HepG2 (cell line): ENCODE data around the gene DNAH8. TPM values are rescaled to one million over a fixed set of nuclear protein-coding genes. Genes with fewer than 3 reads are reported as not detected.

Experiments used
- ATAC-seq: fragments of 200-7000 bp; cut with Tn5 transposase; 3 replicates; pipeline ENCODE4 v1.9.1; 2020; ENCODE audit warnings: mild to moderate bottlenecking, moderate library complexity
- BruUV-seq: library from RNA; stranded (reverse); fragments of 400-500 nt; replicated peaks from 2 replicates; lab custom pipeline; 2021; lab: Mats Ljungman, UMichigan
- CTCF ChIA-PET: fragments of 300-600 bp; formaldehyde crosslinking; extraction: SDS; loops from one replicate; lab custom pipeline; 2021; ENCODE audit warnings: low total read pairs, inconsistent platforms, low intra/inter-chr PET ratio; lab: Yijun Ruan, JAX
- POLR2A ChIA-PET: fragments of 350-600 bp; sonication (Branson Sonifier 250); formaldehyde crosslinking; loops from one replicate; lab custom pipeline; 2020; ENCODE audit warnings: antibody characterized with exemption, inconsistent platforms; lab: Yijun Ruan, JAX
- DNase-seq: peaks from one replicate; pipeline ENCODE4 v3.0.0-alpha.2; 2015; ENCODE audit warnings: low spot score
- FAIRE-seq: peaks from 3 replicates; lab custom pipeline; 2011; peaks lifted over from hg19 to GRCh38; lab: Jason Lieb, UNC
- H2AFZ ChIP-seq: one replicate; pipeline ENCODE4 v1.6.1; 2011; ENCODE audit warnings: low read length, inconsistent platforms
- H3K27ac ChIP-seq: fragments of 300-600 bp; 3 replicates; pipeline ENCODE4 v1.8.0; 2011; ENCODE audit warnings: mixed run types, mild to moderate bottlenecking, mixed read lengths, low read length, inconsistent platforms; ENCODE audit not compliant: insufficient read depth; ENCODE audit errors: extremely low read length
- H3K27me3 ChIP-seq, 2 experiments: fragments of 200-600 bp in 1 of 2; 2 replicates in 1 of 2; 3 replicates in 1 of 2; pipeline versions ENCODE4 v1.6.0 to v1.8.0; 2011; ENCODE audit warnings: low read length in 2 of 2, mild to moderate bottlenecking in 2 of 2, moderate library complexity in 2 of 2, inconsistent platforms in 1 of 2; ENCODE audit not compliant: insufficient read depth in 2 of 2, control insufficient read depth in 1 of 2
- H3K36me3 ChIP-seq, 2 experiments: fragments of 200-600 bp in 1 of 2; replicated peaks in 1 of 2; 2 replicates in 1 of 2; 3 replicates in 1 of 2; pipeline versions ENCODE4 v1.5.1 to v1.8.0; 2011; ENCODE audit warnings: low read length in 2 of 2, inconsistent platforms in 1 of 2; ENCODE audit not compliant: insufficient read depth in 2 of 2, control insufficient read depth in 1 of 2
- H3K4me1 ChIP-seq: 2 replicates; pipeline ENCODE4 v1.5.1; 2012; ENCODE audit warnings: low read length, inconsistent platforms; ENCODE audit not compliant: insufficient read depth
- H3K4me2 ChIP-seq: 2 replicates; pipeline ENCODE4 v1.6.0; 2011; ENCODE audit warnings: low read depth, low read length, inconsistent platforms
- H3K4me3 ChIP-seq, 3 experiments: fragments of 200-600 bp in 1 of 3; sonication (generic), shearing (Covaris generic) in 1 of 3; replicated peaks in 1 of 3; 2 replicates each; pipeline ENCODE4 v1.5.1; 2011 to 2016; ENCODE audit warnings: low read length in 3 of 3, inconsistent platforms in 2 of 3, low read depth in 2 of 3, mild to moderate bottlenecking in 2 of 3, control low read depth in 1 of 3, mixed read lengths in 1 of 3; ENCODE audit not compliant: insufficient read depth in 1 of 3
- H3K79me2 ChIP-seq: one replicate; pipeline ENCODE4 v1.6.1; 2011; ENCODE audit warnings: low read length, inconsistent platforms; ENCODE audit not compliant: insufficient read depth
- H3K9ac ChIP-seq: 2 replicates; pipeline ENCODE4 v1.6.0; 2011; ENCODE audit warnings: mild to moderate bottlenecking, low read depth, low read length, inconsistent platforms; ENCODE audit not compliant: insufficient read depth
- H3K9me3 ChIP-seq: 2 replicates; pipeline ENCODE4 v1.5.1; 2012; ENCODE audit warnings: mild to moderate bottlenecking, low read length
- H4K20me1 ChIP-seq: 2 replicates; pipeline ENCODE4 v1.6.0; 2011; ENCODE audit warnings: inconsistent platforms, mild to moderate bottlenecking, low read length, moderate library complexity; ENCODE audit not compliant: insufficient read depth
- CHD4 ChIP-seq: fragments of 200-600 bp; sonication (generic); IDR thresholded peaks from 2 replicates; pipeline ENCODE4 v1.7.0; 2017; ENCODE audit warnings: mild to moderate bottlenecking, low read length, borderline replicate concordance
- FOXC1 ChIP-seq: sonication (generic); formaldehyde crosslinking; IDR thresholded peaks from 2 replicates; pipeline ENCODE4 v1.8.0; 2022; ENCODE audit warnings: mild to moderate bottlenecking, missing genetic modification reagents, borderline replicate concordance
- IRF2 ChIP-seq: IDR thresholded peaks from 2 replicates; pipeline ENCODE4 v1.6.1; 2018; ENCODE audit warnings: missing genetic modification reagents, missing compliant biosample characterization
- PCBP2 ChIP-seq: fragments of 200-400 bp; formaldehyde crosslinking; optimal IDR thresholded peaks from 2 replicates; pipeline ENCODE3; 2018; ENCODE audit warnings: low read length, low read depth; ENCODE audit not compliant: poor library complexity, severe bottlenecking
- REPIN1 ChIP-seq: sonication (generic); formaldehyde crosslinking; IDR thresholded peaks from 2 replicates; pipeline ENCODE4 v1.8.0; 2022; ENCODE audit warnings: missing genetic modification reagents, low read depth, mild to moderate bottlenecking, borderline replicate concordance
- WIZ ChIP-seq: sonication (generic); formaldehyde crosslinking; IDR thresholded peaks from 2 replicates; pipeline ENCODE4 v1.5.1; 2020; ENCODE audit warnings: mild to moderate bottlenecking, missing genetic modification reagents
- ZNF17 ChIP-seq: sonication (generic); formaldehyde crosslinking; IDR thresholded peaks from 2 replicates; pipeline ENCODE4 v1.5.0; 2020; ENCODE audit warnings: mild to moderate bottlenecking, missing genetic modification reagents
- ZNF335 ChIP-seq: sonication (generic); formaldehyde crosslinking; IDR thresholded peaks from 2 replicates; pipeline ENCODE4 v1.4.0; 2020; ENCODE audit warnings: missing genetic modification reagents
- ZNF549 ChIP-seq: sonication (generic); formaldehyde crosslinking; IDR thresholded peaks from 2 replicates; pipeline ENCODE4 v1.5.0; 2020; ENCODE audit warnings: missing genetic modification reagents
- ZNF564 ChIP-seq: sonication (generic); formaldehyde crosslinking; IDR thresholded peaks from 2 replicates; pipeline ENCODE4 v1.8.1; 2023; ENCODE audit warnings: mild to moderate bottlenecking, missing genetic modification reagents
- ZNF691 ChIP-seq: sonication (generic); formaldehyde crosslinking; IDR thresholded peaks from 2 replicates; pipeline ENCODE4 v1.4.0; 2020; ENCODE audit warnings: missing genetic modification reagents, low read depth, mild to moderate bottlenecking, borderline replicate concordance
- ZSCAN21 ChIP-seq: sonication (generic); formaldehyde crosslinking; IDR thresholded peaks from 2 replicates; pipeline ENCODE4 v1.8.0; 2022; ENCODE audit warnings: mild to moderate bottlenecking, missing genetic modification reagents, moderate library complexity, borderline replicate concordance
- in situ Hi-C: cut with HindIII; loops from 2 replicates; pipeline ENCODE4 v1.10.0; 2017; ENCODE audit warnings: low pct_unique_long_range_greater_than_20kb; ENCODE audit not compliant: extremely low pct_ligation_motif_present
- intact Hi-C: fragments of 100-400 bp; cut with micrococcal nuclease; formaldehyde crosslinking; loops from one replicate; pipeline ENCODE4 v1.10.0; 2022; ENCODE audit not compliant: unreplicated experiment
- polyA plus RNA-seq, 8 experiments: library from polyadenylated mRNA; depleted of rRNA in 3 of 8; stranded (reverse) in 7 of 8; unstranded in 1 of 8; fragments of >200 nt; fragmentation: Illumina TruSeq in 4 of 8; extraction: Trizol in 4 of 8; gene quantifications; 2 replicates each; pipeline versions ENCODE4 v1.2.1 to v1.2.3, GENCODE V29; 2011 to 2016; ENCODE audit warnings: low read depth in 4 of 8, missing spikeins in 1 of 8, mixed read lengths in 1 of 8; ENCODE audit not compliant: insufficient read depth in 1 of 8
- total RNA-seq, 5 experiments: library from RNA; depleted of rRNA; stranded (reverse); fragments of >200 nt; fragmentation: Illumina TruSeq; extraction: Trizol; gene quantifications; 2 replicates each; pipeline ENCODE4 v1.2.3, GENCODE V29; 2016; ENCODE audit warnings: low read depth in 1 of 5
- TF ChIP-seq, protein P1 (sequence below): sonication (generic); formaldehyde crosslinking; IDR thresholded peaks from 2 replicates; pipeline ENCODE4 v1.4.0; 2020; ENCODE audit warnings: missing genetic modification reagents; ENCODE audit errors: not compliant biosample characterization
- TF ChIP-seq, protein P2 (sequence below): sonication (generic); formaldehyde crosslinking; IDR thresholded peaks from 2 replicates; pipeline ENCODE4 v1.4.0; 2020; ENCODE audit warnings: missing genetic modification reagents, borderline replicate concordance
- TF ChIP-seq, protein P3 (sequence below): sonication (generic); formaldehyde crosslinking; IDR thresholded peaks from 2 replicates; pipeline ENCODE4 v1.8.0; 2022; ENCODE audit warnings: mild to moderate bottlenecking, missing genetic modification reagents; ENCODE audit not compliant: insufficient replicate concordance
- TF ChIP-seq, protein P4 (sequence below): sonication (generic); formaldehyde crosslinking; IDR thresholded peaks from 2 replicates; pipeline ENCODE4 v1.5.1; 2020; ENCODE audit warnings: missing genetic modification reagents, mild to moderate bottlenecking, borderline replicate concordance

DNAH8 gene
- total and polyA plus RNA-seq, 2 of the 13 experiments (the other 11 are each of a cell fraction or from before 2014, with no cell fraction given), result not detected

- TF ChIP-seq, protein P1, sequence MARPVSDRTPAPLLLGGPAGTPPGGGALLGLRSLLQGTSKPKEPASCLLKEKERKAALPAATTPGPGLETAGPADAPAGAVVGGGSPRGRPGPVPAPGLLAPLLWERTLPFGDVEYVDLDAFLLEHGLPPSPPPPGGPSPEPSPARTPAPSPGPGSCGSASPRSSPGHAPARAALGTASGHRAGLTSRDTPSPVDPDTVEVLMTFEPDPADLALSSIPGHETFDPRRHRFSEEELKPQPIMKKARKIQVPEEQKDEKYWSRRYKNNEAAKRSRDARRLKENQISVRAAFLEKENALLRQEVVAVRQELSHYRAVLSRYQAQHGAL, result no peak
- TF ChIP-seq, protein P2, sequence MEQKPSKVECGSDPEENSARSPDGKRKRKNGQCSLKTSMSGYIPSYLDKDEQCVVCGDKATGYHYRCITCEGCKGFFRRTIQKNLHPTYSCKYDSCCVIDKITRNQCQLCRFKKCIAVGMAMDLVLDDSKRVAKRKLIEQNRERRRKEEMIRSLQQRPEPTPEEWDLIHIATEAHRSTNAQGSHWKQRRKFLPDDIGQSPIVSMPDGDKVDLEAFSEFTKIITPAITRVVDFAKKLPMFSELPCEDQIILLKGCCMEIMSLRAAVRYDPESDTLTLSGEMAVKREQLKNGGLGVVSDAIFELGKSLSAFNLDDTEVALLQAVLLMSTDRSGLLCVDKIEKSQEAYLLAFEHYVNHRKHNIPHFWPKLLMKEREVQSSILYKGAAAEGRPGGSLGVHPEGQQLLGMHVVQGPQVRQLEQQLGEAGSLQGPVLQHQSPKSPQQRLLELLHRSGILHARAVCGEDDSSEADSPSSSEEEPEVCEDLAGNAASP (CRISPR knock-in tag), result no peak
- TF ChIP-seq ZNF691 (CRISPR knock-in tag) (no peak), FOXC1 (CRISPR knock-in tag) (no peak), WIZ (CRISPR knock-in tag) (no peak), PCBP2 (no peak)
- TF ChIP-seq, protein P3, sequence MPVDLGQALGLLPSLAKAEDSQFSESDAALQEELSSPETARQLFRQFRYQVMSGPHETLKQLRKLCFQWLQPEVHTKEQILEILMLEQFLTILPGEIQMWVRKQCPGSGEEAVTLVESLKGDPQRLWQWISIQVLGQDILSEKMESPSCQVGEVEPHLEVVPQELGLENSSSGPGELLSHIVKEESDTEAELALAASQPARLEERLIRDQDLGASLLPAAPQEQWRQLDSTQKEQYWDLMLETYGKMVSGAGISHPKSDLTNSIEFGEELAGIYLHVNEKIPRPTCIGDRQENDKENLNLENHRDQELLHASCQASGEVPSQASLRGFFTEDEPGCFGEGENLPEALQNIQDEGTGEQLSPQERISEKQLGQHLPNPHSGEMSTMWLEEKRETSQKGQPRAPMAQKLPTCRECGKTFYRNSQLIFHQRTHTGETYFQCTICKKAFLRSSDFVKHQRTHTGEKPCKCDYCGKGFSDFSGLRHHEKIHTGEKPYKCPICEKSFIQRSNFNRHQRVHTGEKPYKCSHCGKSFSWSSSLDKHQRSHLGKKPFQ (CRISPR knock-in tag), result no peak
Observed at GRCh38 chr6:38955861-38956260, 240.8 kb downstream of the DNAH8 start (continued).

GRCh38 chr6:38957426-38957825, 242.3 kb downstream of the DNAH8 start:
- no TSS peak for BruUV-seq
- H3K36me3 ChIP-seq, result no peaks in the 10 kb centered on the region
- H3K4me2 ChIP-seq, result no peak overlapping the region
- ChIA-PET POLR2A (no interaction called here), CTCF (no interaction called here)
- H3K9me3 ChIP-seq, result no peaks in the 10 kb centered on the region
- H3K79me2 ChIP-seq, result no peaks in the 10 kb centered on the region
- FAIRE-seq (no peak), ATAC-seq (no peak), DNase-seq (no peak)
- in situ Hi-C loops, result no loop called here
- intact Hi-C loops, result no loop called here
- H3K4me3 ChIP-seq, result no peak overlapping the region
- H3K27ac ChIP-seq, result no peak overlapping the region
- no peaks in the 10 kb centered on the region for H4K20me1 ChIP-seq
- peaks cover 1 to 3% of the 10 kb centered on the region in 2 experiments; a peak in 2 of 5 replicates for H3K27me3 ChIP-seq
- no peaks in the 10 kb centered on the region for H3K4me1 ChIP-seq
- no peak overlapping the region for H2AFZ ChIP-seq
- no peak overlapping the region for H3K9ac ChIP-seq
- TF ChIP-seq REPIN1 (CRISPR knock-in tag) (no peak), ZNF549 (no peak), ZNF335 (CRISPR knock-in tag) (no peak), IRF2 (CRISPR knock-in tag) (no peak), ZSCAN21 (CRISPR knock-in tag) (no peak), ZNF17 (no peak), ZNF564 (CRISPR knock-in tag) (no peak), CHD4 (no peak)
- TF ChIP-seq, protein P4, sequence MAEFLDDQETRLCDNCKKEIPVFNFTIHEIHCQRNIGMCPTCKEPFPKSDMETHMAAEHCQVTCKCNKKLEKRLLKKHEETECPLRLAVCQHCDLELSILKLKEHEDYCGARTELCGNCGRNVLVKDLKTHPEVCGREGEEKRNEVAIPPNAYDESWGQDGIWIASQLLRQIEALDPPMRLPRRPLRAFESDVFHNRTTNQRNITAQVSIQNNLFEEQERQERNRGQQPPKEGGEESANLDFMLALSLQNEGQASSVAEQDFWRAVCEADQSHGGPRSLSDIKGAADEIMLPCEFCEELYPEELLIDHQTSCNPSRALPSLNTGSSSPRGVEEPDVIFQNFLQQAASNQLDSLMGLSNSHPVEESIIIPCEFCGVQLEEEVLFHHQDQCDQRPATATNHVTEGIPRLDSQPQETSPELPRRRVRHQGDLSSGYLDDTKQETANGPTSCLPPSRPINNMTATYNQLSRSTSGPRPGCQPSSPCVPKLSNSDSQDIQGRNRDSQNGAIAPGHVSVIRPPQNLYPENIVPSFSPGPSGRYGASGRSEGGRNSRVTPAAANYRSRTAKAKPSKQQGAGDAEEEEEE (CRISPR knock-in tag), result no peak
